Parathyroid adenoma (tissue), 2 donors: ENCODE results near the gene DAPK2.
A peak's percentile ranks its signal among the peaks of the same experiment; 100 is the strongest.

Source experiments
- H2AFZ ChIP-seq: fragments of 300-600 bp; sonication (generic); one replicate; pipeline ENCODE4 v1.7.0; 2017; ENCODE audit warnings: antibody characterized with exemption, mild to moderate bottlenecking
- H3K27ac ChIP-seq: fragments of 300-600 bp; sonication (generic); one replicate; pipeline ENCODE4 v1.7.0; 2017
- H3K27me3 ChIP-seq: fragments of 300-600 bp; sonication (generic); one replicate; pipeline ENCODE4 v1.7.0; 2017; ENCODE audit warnings: low read length; ENCODE audit not compliant: control insufficient read depth, insufficient read depth
- H3K36me3 ChIP-seq: fragments of 300-600 bp; sonication (generic); one replicate; pipeline ENCODE4 v1.7.0; 2017; ENCODE audit warnings: low read length; ENCODE audit not compliant: control insufficient read depth, insufficient read depth
- H3K4me1 ChIP-seq: fragments of 300-600 bp; sonication (generic); one replicate; pipeline ENCODE4 v1.7.0; 2017; ENCODE audit warnings: control low read depth
- H3K4me2 ChIP-seq: fragments of 300-600 bp; sonication (generic); one replicate; pipeline ENCODE4 v1.7.0; 2017; ENCODE audit warnings: low read length
- H3K4me3 ChIP-seq: fragments of 300-600 bp; sonication (generic); one replicate; pipeline ENCODE4 v1.7.0; 2017; ENCODE audit warnings: low read depth, low read length
- H3K79me2 ChIP-seq: fragments of 300-600 bp; sonication (generic); one replicate; pipeline ENCODE4 v1.7.0; 2017; ENCODE audit warnings: control low read depth
- H3K9ac ChIP-seq: fragments of 300-600 bp; sonication (generic); one replicate; pipeline ENCODE4 v1.7.0; 2017; ENCODE audit warnings: mild to moderate bottlenecking
- H3K9me3 ChIP-seq: fragments of 300-600 bp; sonication (generic); one replicate; pipeline ENCODE4 v1.7.0; 2017; ENCODE audit warnings: low read length; ENCODE audit not compliant: control insufficient read depth
- CTCF ChIP-seq: fragments of 300-600 bp; sonication (generic); IDR thresholded peaks from one replicate; pipeline ENCODE4 v1.7.0; 2017; ENCODE audit warnings: antibody characterized with exemption, mild to moderate bottlenecking
- donor health status: primary hyperparathyroidism.

The DAPK2 gene

GRCh38 chr15:64050281-64051092 is 4.2 kb upstream of the DAPK2 start:
- H3K4me2 ChIP-seq: no peak overlapping the region
- no peak overlapping the region for H2AFZ ChIP-seq
- H3K4me3 ChIP-seq: no peak overlapping the region
- H3K27ac ChIP-seq: no peak overlapping the region
- H3K9ac ChIP-seq: no peak overlapping the region
- no peaks in the 10 kb centered on the region for H3K27me3 ChIP-seq
- H3K36me3 ChIP-seq: no peaks in the 10 kb centered on the region
- no peak for TF ChIP-seq CTCF
- H3K9me3 ChIP-seq: no peaks in the 10 kb centered on the region
- no peaks in the 10 kb centered on the region for H3K4me1 ChIP-seq
- no peaks in the 10 kb centered on the region for H3K79me2 ChIP-seq

GRCh38 chr15:64048781-64049460 is 2.6 kb upstream of the DAPK2 start:
- no peak overlapping the region for H3K27ac ChIP-seq
- no peaks in the 10 kb centered on the region for H3K79me2 ChIP-seq
- no peak overlapping the region for H3K9ac ChIP-seq
- H3K36me3 ChIP-seq: no peaks in the 10 kb centered on the region
- H2AFZ ChIP-seq: no peak overlapping the region
- no peaks in the 10 kb centered on the region for H3K9me3 ChIP-seq
- no peaks in the 10 kb centered on the region for H3K4me1 ChIP-seq
- no peak for TF ChIP-seq CTCF
- no peak overlapping the region for H3K4me3 ChIP-seq
- no peaks in the 10 kb centered on the region for H3K27me3 ChIP-seq
- H3K4me2 ChIP-seq: no peak overlapping the region

GRCh38 chr15:64045774-64046420 is 388 bp downstream of the DAPK2 start:
- Histone ChIP-seq H3K9ac (no peak overlapping the region), H3K9me3 (no peaks in the 10 kb centered on the region), H3K4me2 (peak overlapping the region; percentile 49), H3K36me3 (no peaks in the 10 kb centered on the region), H3K4me3 (no peak overlapping the region), H2AFZ (peak overlapping the region; percentile 70), H3K27ac (no peak overlapping the region), H3K27me3 (no peaks in the 10 kb centered on the region), H3K4me1 (no peaks in the 10 kb centered on the region), H3K79me2 (no peaks in the 10 kb centered on the region)
- TF ChIP-seq CTCF: no peak

GRCh38 chr15:64045101-64045435 is 1.2 kb downstream of the DAPK2 start:
- Histone ChIP-seq H3K27ac (no peak overlapping the region), H3K36me3 (no peaks in the 10 kb centered on the region), H3K4me3 (no peak overlapping the region), H2AFZ (no peak overlapping the region), H3K9ac (no peak overlapping the region), H3K9me3 (no peaks in the 10 kb centered on the region), H3K4me2 (no peak overlapping the region), H3K79me2 (no peaks in the 10 kb centered on the region), H3K4me1 (no peaks in the 10 kb centered on the region), H3K27me3 (no peaks in the 10 kb centered on the region)
- no peak for TF ChIP-seq CTCF
